HG03159 (cell line): Measurements from ENCODE around the gene PIK3C2B.

Experiments
- ATAC-seq: cut with Tn5 transposase; IDR thresholded peaks from one replicate; pipeline ENCODE4 v1.9.1; 2021; ENCODE audit warnings: mild to moderate bottlenecking, moderate library complexity; ENCODE audit not compliant: unreplicated experiment

The PIK3C2B gene

GRCh38 chr1:204461331-204462228 is 33.0 kb downstream of the PIK3C2B start:
- no peak for ATAC-seq

GRCh38 chr1:204460346-204460745 is 34.3 kb downstream of the PIK3C2B start:
- ATAC-seq, result no peak

GRCh38 chr1:204459706-204460105 is 34.9 kb downstream of the PIK3C2B start:
- no peak for ATAC-seq

GRCh38 chr1:204457666-204458065 is 36.9 kb downstream of the PIK3C2B start:
- ATAC-seq, result no peak

GRCh38 chr1:204456826-204457442 is 37.7 kb downstream of the PIK3C2B start:
- no peak for ATAC-seq

- no peak for ATAC-seq
Measured at GRCh38 chr1:204455831-204456145, 38.8 kb downstream of the PIK3C2B start.

GRCh38 chr1:204455063-204455830 is 39.4 kb downstream of the PIK3C2B start:
- no peak for ATAC-seq

- ATAC-seq, result no peak
Measured at GRCh38 chr1:204454476-204454875, 40.1 kb downstream of the PIK3C2B start.

- ATAC-seq, result peak; percentile 61
Measured at GRCh38 chr1:204453141-204453772, 41.3 kb downstream of the PIK3C2B start.

GRCh38 chr1:204451352-204452124 is 43.1 kb downstream of the PIK3C2B start:
- no peak for ATAC-seq

GRCh38 chr1:204450461-204451257 is 43.9 kb downstream of the PIK3C2B start:
- ATAC-seq, result no peak

- no peak for ATAC-seq
Measured at GRCh38 chr1:204449678-204450280, 44.8 kb downstream of the PIK3C2B start.

- no peak for ATAC-seq
Measured at GRCh38 chr1:204448991-204449677, 45.5 kb downstream of the PIK3C2B start.

GRCh38 chr1:204448344-204448964 is 46.2 kb downstream of the PIK3C2B start:
- no peak for ATAC-seq

GRCh38 chr1:204447736-204448135 is 46.9 kb downstream of the PIK3C2B start:
- ATAC-seq, result no peak

GRCh38 chr1:204447190-204447589 is 47.4 kb downstream of the PIK3C2B start:
- no peak for ATAC-seq

GRCh38 chr1:204446413-204447111 is 48.0 kb downstream of the PIK3C2B start:
- peak; percentile 74 for ATAC-seq
